Measurements from ENCODE around the gene SEMA4A.
"Not testable (repeated sequence)": the region's sequence is repeated elsewhere in the genome, so short reads cannot be mapped to it uniquely, and the experiment has no call there.

Gene SEMA4A

DNA sequence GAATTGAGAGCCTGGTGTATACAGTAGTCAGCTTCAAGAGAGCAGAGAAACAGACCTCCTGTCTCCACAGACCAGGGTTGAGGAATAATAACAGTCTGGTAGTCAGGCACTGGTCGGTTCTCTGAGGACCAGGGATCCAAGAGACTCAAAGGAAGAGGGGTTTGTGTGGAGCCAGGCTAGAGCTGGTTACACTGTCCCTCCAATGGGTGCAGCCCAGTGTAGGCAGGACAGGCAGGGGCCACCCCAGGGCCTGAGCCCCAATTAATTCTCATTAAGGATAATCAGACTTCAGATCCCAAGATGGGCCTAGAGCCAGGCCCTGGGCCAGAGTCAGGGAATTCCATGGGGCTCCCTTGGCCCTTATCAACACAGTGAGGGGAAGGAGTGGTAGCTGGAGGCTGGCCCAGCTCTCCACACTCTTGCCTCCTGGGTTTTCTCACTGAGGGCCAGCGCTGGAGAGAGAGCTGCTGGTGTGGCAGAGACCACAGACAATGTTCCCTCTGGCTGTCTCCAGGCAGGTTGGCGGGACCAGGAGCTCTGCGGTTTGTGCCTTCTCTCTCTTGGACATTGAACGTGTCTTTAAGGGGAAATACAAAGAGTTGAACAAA lies 9.1 kb downstream of the SEMA4A start:
- DNase-seq, result no peak

DNA sequence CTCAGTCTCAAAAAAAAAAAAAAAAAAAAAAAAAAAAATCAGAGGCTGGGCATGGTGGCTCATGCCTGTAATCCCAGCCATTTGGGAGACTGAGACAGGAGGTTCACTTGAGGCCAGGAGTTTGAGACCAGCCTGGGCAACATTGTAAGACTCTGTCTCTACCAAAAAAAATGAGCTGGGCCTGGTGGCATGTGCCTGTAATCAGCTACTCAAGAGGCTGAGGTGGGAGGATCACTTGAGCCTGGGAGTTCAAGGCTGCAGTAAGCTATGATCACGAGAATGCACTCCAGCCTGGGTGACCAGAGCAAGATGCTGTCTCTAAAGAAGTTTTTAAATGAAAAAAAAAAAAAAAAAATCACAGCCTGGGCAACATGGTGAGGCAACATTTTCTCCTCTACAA lies 10.3 kb downstream of the SEMA4A start:
- DNase-seq, result no peak

DNA sequence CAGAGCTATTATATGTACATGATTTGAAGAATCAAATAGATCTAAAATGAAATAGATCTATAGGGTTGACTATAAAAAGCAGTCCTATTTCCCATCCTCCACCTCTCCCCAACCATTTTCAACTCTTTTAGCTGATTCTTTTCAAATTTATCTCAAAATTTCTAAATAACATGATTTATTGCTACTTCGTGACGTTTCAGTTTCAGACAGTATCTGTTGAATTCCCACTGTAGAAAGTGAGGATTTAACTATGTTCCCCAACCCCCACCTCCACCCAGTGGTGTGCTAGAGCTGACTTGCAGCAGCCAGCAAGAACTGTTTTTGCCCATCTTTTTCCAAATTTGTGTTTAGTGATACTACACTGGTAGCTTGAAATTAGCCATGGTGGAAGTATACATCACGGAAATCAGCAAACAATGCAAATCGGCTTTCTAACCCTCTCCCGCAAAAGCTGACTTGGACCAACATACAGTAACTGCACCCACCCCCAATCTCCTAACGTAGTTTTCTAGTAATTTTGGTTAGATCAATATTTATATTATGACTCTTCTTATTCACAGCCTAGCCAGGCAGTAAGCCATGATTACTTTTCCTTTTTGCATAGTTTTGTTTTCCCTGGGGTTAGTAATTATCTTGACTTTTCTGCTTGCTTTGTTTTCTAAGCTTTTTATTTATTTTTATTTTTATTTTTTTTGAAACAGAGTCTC lies 10.9 kb downstream of the SEMA4A start:
- no peak for DNase-seq

DNA sequence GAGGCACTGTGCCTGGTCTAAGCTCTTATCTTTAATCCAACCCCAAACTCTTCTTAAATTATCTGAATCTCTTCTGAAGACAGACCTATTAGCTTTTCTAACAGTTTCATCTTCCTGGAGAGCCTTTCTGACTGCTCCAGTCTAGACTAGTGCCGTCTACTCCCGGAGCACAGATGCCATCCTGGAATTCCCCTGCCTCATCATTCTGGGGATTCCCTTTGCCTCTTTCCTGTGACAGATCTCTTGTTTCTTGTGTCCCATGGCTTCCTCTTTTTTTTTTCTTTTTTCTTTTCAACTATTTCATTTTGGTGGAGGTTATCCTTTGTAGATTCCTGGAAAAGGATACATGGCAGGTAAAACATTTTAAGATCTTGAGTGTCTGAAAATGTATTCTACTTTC lies 11.7 kb downstream of the SEMA4A start:
- DNase-seq, result no peak

DNA sequence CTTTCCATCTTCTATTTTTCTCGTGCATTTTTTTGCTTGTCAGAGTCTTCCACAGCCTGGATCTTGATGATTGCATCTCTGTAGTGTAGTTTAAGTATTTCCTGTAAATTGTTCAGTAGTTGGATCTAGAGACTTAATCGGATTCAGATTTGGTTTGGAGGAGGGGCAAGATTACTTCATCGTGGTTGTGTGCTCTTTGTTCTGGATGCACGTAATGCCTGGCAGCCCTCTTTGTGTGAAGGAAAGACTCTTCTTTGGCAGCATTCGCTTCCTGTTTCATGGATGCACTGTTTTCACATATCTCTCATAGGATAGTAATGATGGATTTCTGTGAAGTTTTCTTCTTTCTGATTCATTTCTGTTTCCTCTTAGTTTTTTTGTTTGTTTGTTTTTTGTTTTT lies 14.2 kb downstream of the SEMA4A start:
- no peak for DNase-seq

DNA sequence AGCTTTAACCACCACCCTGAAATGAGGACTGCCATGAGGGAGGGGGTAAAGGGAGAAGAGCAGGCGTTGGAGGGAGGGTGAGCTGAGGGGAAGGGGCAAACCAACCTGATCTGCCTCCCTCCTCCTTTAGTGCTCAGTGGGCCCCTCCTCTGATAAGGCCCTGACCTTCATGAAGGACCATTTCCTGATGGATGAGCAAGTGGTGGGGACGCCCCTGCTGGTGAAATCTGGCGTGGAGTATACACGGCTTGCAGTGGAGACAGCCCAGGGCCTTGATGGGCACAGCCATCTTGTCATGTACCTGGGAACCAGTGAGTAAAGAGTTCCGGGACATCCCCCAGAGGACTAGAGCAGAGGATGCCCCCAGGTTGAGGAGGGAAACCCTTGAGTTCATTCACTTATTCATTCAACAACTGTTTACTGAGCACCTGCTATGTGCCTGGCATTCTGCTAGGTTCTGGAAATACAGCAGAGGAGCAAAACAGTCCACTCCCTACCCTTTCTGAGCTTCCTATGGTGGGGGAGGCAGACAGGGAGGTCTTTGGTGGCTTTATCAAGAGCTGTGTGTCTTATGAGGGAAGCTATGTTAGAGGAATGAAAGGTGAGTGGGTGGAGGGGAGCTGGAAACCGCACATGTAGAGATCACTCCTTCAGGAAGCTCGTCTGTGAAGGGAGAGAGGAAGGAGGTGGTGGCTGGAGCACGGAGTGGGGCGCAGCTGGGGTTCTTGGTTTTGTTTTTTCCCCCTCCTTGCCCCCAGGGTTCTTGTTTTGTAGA lies 19.5 kb downstream of the SEMA4A start:
- no peak for DNase-seq

DNA sequence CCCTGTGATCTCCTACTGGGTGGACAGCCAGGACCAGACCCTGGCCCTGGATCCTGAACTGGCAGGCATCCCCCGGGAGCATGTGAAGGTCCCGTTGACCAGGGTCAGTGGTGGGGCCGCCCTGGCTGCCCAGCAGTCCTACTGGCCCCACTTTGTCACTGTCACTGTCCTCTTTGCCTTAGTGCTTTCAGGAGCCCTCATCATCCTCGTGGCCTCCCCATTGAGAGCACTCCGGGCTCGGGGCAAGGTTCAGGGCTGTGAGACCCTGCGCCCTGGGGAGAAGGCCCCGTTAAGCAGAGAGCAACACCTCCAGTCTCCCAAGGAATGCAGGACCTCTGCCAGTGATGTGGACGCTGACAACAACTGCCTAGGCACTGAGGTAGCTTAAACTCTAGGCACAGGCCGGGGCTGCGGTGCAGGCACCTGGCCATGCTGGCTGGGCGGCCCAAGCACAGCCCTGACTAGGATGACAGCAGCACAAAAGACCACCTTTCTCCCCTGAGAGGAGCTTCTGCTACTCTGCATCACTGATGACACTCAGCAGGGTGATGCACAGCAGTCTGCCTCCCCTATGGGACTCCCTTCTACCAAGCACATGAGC lies 23.3 kb downstream of the SEMA4A start:
- no peak for DNase-seq

DNA sequence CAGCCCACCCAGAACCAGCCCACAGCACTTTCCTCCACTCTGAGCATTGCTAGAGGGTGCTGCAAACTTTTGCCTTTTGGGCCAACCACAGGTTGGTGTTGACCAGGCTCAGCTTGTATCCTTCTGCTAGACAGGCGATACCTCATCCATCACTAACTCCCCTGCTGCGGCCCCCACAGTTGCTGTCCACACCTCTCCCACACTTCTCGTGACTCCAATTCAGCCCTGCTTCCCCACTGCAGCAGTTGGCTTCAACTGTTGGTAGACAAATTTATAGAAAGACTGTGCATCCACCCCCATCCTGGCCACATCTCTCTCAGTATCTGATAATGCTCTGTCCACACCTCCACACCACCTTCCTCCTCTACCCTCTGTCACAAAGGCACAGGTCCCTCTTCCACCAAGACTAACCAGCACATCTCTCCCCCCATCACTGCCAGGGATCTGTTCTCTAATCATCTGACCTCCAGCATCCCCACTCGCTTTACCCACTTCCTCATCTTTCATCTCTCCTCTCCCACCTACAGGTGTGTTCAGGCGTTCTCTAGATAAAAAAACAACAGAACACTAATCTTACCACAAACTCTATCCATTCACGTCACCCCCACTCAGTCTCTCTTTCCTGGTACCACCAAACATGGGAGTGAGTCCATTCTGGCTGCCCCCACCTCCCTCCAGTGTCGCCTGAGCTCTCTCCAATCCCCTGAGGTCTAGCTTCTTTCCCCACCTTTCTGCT lies 24.7 kb downstream of the SEMA4A start:
- DNase-seq, result no peak

DNA sequence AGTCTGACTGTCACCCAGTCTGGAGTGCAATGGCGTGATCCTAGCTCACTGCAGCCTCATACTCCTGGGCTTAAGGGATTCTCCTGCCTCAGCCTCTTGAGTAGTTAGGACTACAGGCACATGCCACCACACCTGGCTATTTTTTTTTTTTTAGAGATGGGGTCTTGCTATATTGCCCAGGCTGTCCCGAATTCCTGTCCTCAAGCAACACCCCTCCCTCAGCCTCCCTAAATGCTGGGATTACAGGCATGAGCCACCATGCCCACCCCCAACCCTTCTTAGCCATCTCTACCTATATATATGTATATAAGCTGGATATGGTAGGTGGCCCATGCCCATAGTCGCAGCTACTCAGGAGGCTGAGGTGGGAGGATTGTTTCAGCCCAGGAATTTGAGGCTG lies 27.1 kb downstream of the SEMA4A start:
- no peak for DNase-seq

DNA sequence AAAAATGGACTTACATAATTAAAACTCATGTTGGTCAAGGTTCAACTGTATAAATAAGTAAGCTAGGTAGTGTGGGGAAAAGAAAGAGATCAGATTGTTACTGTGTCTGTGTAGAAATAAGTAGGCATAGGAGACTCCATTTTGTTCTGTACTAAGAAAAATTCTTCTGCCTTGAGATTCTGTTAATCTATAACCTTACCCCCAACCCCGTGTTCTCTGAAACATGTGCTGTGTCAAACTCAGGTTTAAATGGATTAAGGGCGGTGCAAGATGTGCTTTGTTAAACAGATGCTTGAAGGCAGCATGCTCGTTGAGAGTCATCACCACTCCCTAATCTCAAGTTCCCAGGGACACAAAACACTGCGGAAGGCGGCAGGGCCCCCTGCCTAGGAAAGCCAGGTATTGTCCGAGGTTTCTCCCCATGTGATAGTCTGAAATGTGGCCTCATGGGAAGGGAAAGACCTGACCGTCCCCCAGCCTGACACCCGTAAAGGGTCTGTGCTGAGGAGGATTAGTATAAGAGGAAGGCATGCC lies 28.1 kb downstream of the SEMA4A start:
- DNase-seq, result not testable (repeated sequence)

DNA sequence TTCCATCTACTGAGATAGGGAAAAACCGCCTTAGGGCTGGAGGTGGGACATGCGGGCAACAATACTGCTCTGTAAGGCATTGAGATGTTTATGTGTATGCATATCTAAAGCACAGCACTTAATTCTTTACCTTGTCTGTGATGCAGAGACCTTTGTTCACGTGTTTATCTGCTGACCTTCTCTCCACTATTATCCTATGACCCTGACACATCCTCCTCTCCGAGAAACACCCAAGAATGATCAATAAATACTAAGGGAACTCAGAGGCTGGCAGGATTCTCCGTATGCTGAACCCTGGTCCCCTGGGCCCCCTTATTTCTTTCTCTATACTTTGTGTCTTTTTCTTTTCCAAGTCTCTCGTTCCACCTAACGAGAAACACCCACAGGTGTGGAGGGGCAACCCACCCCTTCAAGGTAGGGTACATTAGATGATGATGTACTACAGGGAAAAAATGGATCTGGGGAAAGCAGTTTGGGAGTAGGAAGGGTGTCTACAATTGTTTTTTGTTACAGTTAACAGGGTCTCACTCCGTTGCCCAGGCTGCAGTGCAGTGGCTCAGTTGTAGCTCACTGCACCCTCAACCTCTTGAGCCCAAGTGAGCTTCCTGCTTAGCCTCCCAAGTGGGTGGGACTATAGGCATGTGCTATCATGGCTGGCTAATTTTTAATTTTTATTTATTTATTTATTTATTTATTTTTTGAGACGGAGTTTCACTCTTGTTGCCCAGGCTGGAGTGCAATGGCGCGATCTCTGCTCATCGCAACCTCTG lies 28.8 kb downstream of the SEMA4A start:
- DNase-seq, result not testable (repeated sequence)

DNA sequence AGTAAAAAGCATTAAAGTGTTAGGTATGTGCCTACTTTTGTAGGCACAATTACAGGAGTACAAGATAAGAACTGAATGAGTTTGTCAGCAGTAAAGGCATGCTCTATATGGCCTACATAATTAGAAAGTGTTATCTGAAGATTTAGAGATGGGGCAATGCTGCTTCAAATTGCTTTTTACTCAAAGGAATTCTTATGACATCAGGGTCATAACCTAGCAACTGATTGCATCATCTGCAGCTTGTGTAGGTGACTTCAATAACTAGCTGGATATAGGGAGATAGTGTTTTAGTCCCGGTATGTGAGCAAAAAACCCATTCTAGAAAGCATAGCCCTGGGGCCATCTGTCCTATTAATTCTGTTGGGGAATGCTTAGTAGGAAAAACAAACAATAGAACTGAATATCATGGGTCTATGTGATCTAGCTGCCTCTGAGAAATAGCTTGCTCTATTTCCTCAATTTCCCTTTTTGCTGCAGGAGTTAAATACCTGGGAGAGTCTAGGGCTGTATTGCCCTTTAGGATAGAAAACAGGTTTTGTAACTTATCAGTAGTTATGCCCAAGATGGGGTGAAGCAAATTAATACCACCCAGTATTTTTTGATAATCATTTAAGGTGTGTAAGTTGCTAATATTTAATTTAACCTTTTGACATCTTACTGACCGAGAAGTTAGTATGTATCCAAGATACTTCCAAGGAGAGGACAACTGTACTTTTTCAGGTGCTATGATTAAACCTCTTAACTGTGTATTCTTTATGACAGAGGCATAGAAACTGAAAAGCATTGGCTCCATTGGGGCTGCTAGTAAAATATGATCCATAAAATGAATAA lies 33.2 kb downstream of the SEMA4A start:
- not testable (repeated sequence) for DNase-seq

DNA sequence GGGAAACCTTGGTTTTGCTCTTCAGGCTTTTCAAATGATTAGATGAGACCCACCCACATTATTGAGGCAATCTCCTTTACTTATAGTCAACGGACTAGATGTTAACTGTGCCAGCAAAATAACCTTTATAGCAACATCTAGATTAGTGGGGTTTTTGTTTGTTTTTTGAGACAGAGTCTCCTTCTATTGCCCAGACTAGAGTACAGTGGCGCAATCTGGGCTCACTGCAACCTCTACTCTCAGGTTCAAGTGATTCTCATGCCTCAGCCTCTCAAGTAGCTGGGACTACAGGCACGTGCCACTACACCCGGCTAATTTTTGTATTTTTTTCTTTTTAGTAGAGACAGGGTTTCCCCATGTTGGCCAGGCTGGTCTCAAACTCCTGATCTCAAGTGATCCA lies 36.9 kb downstream of the SEMA4A start:
- not testable (repeated sequence) for DNase-seq

DNA sequence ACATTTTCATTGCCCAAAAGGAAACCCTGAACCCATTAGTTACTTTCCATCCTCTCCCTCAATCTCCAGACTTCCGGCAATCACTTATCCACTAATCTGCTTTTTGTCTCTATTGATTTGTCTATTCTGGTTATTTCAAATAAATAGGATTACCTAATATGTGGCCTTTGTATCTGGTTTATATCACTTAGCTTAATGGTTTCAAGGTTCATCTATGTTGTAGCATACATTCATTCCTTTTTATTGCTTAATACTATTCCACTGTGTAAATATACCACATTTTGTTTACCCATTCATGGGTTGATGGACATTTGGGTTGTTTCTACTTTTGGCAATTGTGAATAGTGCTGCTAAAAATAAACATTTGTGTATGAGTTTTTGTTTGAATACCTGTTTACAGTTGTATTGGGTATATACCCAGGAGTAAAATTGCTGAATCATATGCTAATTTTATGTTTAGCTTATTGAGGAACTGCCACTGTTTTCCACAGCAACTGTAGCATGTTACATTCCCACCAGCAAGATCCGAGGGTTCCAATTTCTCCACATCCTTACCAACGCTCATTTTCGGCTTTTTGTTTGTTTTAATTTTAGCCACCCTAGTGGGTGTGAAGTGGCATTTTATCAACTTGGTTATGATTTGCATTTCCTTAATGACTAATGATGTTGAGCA lies 38.0 kb downstream of the SEMA4A start:
- DNase-seq, result no peak

DNA sequence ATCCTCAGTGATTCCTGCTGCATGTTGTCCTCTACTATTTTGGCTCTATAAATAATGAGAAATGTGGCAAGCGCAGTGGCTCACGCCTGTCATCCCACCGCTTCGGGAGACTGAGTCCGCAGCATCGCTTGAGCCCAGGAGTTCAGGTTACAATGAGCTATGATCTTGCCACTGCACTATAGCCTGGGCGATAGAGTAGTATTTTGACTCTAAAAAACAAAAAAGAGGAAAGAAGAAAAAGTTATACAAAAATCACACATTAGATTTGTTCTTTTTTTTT lies 39.8 kb downstream of the SEMA4A start:
- no peak for DNase-seq

DNA sequence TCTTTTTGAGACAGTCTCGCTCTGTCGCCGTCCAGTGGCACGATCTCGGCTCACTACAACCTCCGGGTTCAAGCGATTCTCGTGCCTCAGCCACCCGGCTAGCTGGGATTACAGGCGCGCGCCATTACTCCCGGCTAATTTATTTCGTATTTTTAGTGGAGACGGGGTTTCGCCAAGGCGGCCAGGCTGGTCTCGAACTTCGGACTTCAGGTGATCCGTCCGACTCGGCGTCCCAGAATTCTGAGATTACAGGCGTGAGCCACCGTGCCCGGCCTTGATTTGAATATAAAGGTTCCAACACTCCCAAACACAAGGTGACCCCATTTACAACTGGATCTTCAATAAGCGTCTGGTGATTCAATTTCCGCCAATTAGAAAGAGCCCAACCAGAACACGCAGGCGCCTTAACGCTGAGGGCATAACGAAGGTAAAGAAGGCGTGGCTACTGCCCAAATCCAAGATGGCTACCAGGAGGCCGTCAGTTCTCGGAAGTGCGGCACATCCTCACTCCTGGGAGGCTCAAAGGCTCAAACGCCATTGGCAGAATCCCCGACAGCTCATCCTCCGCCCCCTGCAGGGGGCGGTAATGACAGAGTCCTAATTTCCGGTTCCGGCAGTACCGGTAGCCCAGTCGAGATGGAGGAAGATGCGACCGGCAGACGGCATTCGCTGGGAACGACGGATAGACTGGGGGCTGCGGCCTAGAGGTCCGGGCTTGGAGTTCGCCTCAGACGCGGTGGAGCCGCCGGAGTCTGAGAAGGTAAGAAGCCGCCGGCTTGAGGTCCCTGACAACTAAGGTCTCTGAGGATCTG lies 40.3 kb downstream of the SEMA4A start, which contains the start of gene SLC25A44:
Gene SLC25A44 (plus strand): TSS at position 617 of the 812 bp plus-strand sequence. CDS start 5,744 bp downstream, outside the sequence.
- DNase-seq, result peak; percentile 100

DNA sequence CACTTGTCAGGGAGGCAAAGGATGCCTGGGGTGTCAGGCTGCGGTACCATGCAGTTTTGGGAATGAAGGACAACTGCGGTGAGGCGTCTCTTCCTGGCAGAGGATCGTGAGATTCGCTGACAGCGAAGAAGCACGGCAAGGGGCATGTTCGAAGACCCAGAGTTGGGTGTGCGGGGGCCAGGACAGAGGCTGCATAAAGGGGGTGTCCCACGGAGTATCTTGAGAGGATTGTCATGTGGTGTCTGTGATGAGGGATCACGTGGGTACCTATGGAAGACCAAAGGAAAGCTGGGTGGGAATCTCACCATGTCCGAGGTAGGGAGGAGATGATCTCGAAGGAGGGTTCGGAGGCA lies 40.9 kb downstream of the SEMA4A start:
- DNase-seq, result no peak

DNA sequence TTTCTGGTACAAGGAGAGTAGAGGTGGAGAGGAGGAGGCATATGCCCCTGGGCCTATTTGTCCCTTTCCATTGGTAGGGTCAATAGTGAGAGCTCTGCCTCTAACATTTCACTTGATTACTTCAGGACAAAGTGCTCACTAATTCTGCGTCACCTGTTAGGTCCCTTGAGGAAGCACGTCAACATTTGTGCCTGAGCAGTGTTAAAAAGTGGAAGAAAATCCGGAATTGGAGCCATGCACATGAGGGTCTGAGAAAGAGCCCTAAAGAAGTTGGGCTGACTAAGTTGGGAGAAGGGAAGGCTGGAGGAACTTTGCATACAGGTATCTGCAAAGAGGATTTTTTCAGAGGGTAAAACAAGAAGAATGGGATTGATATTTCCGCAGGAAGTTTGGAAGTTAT lies 42.5 kb downstream of the SEMA4A start:
- no peak for DNase-seq

DNA sequence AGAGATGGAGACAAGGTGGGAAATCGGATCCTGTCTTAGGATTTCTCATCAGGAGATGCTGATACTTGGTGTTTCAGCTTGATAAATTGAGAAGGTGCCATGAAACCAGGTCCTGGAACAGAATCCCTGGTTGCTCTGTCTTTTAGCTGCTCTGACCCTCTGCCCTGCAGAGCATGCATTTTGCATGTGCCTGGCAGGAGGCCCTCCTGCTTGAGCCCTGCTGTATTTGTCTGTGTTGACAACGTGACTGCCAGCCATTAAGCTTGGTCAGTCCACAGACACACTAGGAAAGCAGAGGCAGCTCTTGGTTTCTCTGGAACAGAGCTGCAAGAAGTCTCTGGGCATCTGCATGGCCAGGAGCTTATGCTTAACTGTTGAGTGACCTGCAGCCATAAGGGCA lies 43.1 kb downstream of the SEMA4A start:
- DNase-seq, result no peak

All from SHP77 treated with DMSO at 0.1 percent for 48 hours (cell line).